GM18507 (cell line): Measurements from ENCODE around the gene DNAAF1.
A peak's percentile ranks its signal among the peaks of the same experiment; 100 is the strongest.
"Not testable (repeated sequence)": the region's sequence is repeated elsewhere in the genome, so short reads cannot be mapped to it uniquely, and the experiment has no call there.

Experiments used
- DNase-seq: peaks from one replicate; pipeline ENCODE4 v3.0.0; 2011; ENCODE audit warnings: low read depth; ENCODE audit not compliant: insufficient read length; ENCODE audit errors: extremely low spot score
- FAIRE-seq: peaks from 2 replicates; lab custom pipeline; 2011; peaks lifted over from hg19 to GRCh38; lab: Jason Lieb, UNC

The DNAAF1 gene

DNA sequence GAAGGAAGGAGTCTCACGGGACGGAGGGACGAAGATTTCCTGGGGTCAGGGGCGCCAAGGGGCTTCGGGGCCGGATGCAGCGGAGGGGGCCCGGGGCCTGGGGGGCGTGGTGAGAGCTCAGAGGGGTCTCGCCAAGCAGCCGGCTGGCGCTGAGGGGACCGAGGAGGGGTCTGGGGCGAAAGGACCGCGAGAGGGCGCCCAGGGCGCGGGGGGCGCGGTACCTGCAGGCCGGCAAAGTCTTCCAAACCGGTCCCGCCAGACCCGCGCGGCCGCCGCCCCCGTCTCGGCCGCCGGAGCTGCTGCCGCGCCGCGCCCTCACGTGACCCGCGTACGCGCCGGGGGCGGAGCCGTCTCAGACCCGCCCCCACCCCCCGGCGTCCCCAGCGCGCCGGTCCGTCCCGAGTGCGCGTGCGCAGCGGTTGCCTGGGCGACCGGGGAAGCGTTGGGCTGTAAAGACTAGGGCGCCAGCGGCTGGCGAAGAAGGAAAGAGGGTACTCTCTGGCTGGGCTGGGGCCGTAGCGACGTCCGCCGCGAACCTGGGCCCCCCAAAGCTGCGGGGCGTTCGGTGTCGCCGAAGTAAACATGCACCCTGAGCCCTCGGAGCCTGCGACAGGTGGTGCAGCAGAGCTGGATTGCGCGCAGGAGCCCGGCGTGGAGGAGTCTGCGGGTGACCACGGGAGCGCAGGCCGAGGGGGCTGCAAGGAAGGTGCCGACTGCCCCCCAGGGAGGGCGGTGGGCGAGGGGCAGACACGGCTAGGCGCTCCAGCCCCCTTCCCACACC, at the start of gene DNAAF1, which contains the start of gene HSDL1:
Gene DNAAF1 (plus strand): TSS at position 450 of the 781 bp plus-strand sequence. CDS start 133 bp downstream, at position 583.
Gene HSDL1 (minus strand): TSS at position 319 of the 781 bp plus-strand sequence. CDS start 13,856 bp downstream, outside the sequence.
- DNase-seq (peak; percentile 97), FAIRE-seq (peak; percentile 83)

GRCh38 chr16:84095466-84095865, 49.6 kb upstream of the DNAAF1 start:
- DNase-seq = no peak
- FAIRE-seq = no peak

DNA sequence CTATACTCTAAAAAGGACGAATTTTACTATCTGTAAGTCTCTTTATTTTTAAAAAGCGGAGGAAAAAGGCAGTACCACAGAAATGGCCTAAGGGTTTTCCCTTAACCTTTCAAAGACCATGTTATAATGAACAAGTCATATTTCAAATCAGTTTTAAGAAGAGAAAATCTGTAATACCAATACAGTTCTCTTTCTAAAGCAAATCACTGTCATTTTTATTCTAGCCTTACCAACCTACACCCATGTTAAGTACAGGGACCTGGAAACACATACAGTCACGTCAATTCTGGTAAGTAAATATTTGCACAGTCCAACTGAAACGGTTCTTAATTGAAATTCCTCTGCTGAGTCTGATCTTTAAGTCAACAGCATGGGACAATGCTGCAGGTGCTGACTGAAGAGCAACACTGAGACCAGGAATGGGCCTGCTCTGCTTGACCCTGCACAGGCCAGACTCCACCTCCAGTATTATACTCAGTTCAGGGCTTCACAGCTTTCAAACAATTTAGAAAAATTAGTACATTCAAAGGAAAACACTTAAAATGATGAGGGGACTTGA, 48.6 kb upstream of the DNAAF1 start:
- FAIRE-seq (no peak), DNase-seq (no peak)

DNA sequence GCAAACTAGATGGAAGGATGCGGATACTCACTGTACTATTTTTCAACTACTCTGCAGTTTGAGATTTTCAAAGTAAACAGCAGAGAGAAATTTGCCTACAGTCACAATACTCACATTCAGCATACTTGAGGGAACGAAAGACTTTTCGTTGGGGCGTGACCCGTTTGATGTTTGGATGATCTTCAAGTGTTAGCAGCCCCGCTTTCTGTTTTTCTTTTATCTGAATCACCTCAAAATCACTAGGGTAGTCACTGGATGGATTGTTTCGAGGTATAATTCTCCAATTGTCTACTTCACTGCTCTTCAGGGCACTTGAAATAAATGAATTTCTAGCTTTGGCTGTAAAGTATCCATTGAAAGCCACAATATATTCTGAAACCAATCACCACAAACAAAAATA, 46.2 kb upstream of the DNAAF1 start:
- DNase-seq = no peak
- FAIRE-seq = no peak

- FAIRE-seq = no peak
- DNase-seq = no peak
These were observed 41.4 kb upstream of the DNAAF1 start for GRCh38 chr16:84103678-84104077.

DNA sequence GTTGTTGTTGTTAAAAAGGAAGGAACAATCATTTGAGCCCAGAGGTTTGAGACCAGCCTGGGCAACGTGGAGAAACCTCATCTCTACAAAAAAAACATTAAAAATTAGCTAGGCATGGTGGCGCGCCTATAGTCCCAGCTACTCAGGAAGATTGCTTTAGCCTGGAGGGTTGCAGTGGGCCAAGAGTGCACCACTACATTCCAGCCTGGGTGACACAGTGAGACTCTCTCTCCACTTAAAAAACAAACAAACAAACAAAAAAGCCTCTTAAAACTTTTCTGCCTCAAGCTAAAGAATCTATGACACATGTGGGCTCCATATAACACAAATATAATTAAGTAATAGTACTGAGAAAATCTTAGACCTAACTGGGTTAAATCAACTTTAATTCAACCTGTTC, 40.9 kb upstream of the DNAAF1 start:
- DNase-seq = no peak
- no peak for FAIRE-seq

- FAIRE-seq (no peak), DNase-seq (no peak)
These were observed 39.8 kb upstream of the DNAAF1 start for GRCh38 chr16:84105301-84105815.

GRCh38 chr16:84105948-84106740, 39.0 kb upstream of the DNAAF1 start:
- DNase-seq (no peak), FAIRE-seq (no peak)

DNA sequence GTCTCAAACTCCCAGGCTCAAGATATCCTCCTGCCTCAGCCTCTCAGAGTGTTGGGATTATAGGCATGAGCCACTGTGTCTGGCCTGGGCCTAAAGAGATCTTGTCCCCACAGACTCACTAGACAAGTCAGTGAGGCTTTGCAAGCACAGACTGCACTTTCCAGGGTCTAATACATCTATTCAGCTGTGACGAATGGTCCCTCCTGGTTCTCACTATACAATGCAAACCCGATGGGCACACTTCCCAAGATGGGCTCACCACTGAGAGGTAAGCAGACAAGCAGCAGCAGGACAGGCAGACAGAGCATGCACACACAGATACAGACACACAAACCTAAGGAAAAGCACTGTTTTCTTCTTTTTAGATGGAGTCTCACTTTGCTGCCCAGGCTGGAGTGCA, 37.2 kb upstream of the DNAAF1 start:
- FAIRE-seq (no peak), DNase-seq (no peak)

DNA sequence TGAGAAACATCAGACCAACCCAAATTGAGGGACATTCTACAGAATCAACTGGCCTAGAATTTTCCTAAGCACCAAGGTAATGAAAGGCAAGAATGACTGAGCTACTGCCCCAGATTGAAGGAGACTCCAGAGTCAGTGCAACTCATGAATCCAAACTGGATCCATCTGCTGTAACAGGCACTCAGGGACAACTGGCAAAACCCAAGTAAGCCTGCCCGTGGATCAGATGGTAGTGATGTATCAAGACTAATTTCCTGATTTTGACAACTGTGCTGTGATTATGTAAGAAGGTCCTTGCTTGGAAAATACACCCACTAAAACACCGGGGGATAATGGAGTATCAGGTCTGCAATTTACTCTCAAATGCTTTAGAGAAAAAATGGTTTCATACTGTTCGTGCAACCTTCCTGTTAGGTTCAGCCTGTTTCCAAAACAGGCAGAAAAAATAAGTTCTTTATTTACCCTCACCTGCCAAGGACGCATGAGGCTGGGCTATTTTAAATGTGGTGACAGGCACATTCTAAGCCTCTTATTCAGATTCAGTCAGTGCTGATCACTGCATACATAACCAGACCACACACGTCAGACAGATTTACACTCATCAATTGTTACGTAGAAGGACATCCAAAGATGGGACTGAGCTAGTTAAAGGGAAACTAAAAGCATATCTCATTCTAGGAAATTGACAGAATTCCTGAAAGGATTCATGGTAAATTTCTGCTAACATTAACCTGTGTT, 35.3 kb upstream of the DNAAF1 start:
- DNase-seq (no peak), FAIRE-seq (no peak)

- no peak for DNase-seq
- FAIRE-seq = no peak
These were observed 34.6 kb upstream of the DNAAF1 start for GRCh38 chr16:84110527-84110926.

GRCh38 chr16:84111525-84111924, 33.6 kb upstream of the DNAAF1 start:
- FAIRE-seq (peak; percentile 29), DNase-seq (no peak)

DNA sequence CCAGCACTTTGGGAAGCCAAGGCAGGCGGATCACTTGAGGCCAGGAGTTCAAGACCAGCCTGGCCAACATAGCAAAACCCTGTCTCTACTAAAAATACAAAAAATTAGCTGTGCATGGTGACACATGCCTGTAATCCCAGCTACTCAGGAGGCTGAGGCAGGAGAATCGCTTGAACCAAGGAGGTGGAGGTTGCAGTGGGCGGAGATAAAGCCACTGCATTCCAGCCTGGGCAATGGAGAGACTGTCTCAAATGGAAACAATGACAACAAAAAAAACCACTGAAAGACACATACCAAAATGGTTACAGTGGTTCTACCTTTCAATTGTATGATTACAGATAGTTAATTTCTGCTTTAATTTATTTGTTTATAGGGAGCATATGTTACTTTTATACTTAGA, 33.2 kb upstream of the DNAAF1 start:
- FAIRE-seq, DNase-seq: not testable (repeated sequence)

GRCh38 chr16:84115919-84116719, 29.0 kb upstream of the DNAAF1 start:
- DNase-seq (peak; percentile 17), FAIRE-seq (peak; percentile 18)

GRCh38 chr16:84116720-84117493, 28.2 kb upstream of the DNAAF1 start, which contains the start of gene MBTPS1:
MBTPS1 (minus strand) TSS chr16:84116942; CDS start chr16:84101783, 15,159 bp downstream.
- FAIRE-seq (peak; percentile 93), DNase-seq (peak; percentile 98)

DNA sequence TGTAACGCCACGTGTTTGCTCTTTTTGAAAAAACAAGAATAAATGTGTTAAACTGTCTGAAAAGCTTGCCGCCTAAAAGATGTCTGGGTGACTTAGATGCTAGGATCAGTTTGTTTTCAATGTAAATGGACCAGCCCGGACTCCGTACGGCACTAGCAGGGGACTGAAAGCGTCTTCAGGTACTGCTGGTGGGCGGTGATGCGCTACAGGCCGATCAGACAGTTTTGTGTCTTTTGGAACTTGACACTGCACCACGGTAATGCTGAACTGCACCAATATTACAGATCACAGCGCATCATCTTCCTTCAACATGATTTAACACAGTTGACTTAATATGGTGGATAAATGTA, 27.6 kb upstream of the DNAAF1 start:
- FAIRE-seq (no peak), DNase-seq (peak; percentile 18)

- FAIRE-seq = not testable (repeated sequence)
These were observed 26.8 kb upstream of the DNAAF1 start for GRCh38 chr16:84118315-84118714.

DNA sequence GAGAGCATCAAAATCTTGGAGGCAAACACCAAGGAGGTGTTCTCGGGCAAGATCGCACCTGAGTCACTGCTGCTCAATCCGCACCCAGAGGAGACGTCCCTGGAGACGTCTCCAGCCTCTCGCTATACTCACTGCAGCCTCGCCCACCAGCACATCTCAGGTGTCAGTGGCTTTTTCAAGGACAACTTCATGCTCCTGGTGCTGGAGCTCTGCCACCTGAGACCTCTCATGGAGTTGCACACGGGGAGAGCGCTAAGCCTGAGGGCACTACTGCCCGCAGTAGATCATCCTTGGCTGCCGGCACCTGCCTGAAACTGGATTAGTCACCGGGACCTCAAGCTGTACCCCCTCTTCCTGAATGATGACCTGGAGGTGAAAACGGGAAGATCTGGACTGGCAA, 25.7 kb upstream of the DNAAF1 start:
- no peak for DNase-seq

More at GRCh38 chr16:84118315-84118714, 26.8 kb upstream of the DNAAF1 start:
- not testable (repeated sequence) for DNase-seq

More for the DNA sequence above, 25.7 kb upstream of the DNAAF1 start:
- no peak for FAIRE-seq
